K562 (cell line): ENCODE measurements around the gene NOSTRIN. TPM values are rescaled to one million over a fixed set of nuclear protein-coding genes. Genes with fewer than 3 reads are reported as not detected.

Experiments used
- ATAC-seq: fragments of 200-7000 bp; cut with Tn5 transposase; 3 replicates; pipeline ENCODE4 v1.9.1; 2020; ENCODE audit warnings: moderate library complexity
- BruUV-seq: library from RNA; stranded (reverse); fragments of 400-500 nt; replicated peaks from 2 replicates; lab custom pipeline; 2021; lab: Mats Ljungman, UMichigan
- CTCF ChIA-PET: fragments of 300-600 bp; formaldehyde crosslinking; extraction: SDS; loops from one replicate; lab custom pipeline; 2021; ENCODE audit warnings: low intra/inter-chr PET ratio; lab: Yijun Ruan, JAX
- POLR2A ChIA-PET: fragments of 300-600, 350-650 bp; sonication (Branson Sonifier 250); formaldehyde crosslinking; extraction: SDS; loops from one replicate; lab custom pipeline; 2021; ENCODE audit warnings: antibody characterized with exemption, inconsistent platforms; lab: Yijun Ruan, JAX
- DNase-seq, 4 experiments: peaks; one replicate each; pipeline versions ENCODE4 v3.0.0 to v3.0.0-alpha.2; 2011 to 2018; ENCODE audit warnings: low spot score in 3 of 4, mixed read lengths in 3 of 4; ENCODE audit errors: extremely low read depth in 1 of 4
- FAIRE-seq: peaks from 2 replicates; lab custom pipeline; 2011; peaks lifted over from hg19 to GRCh38; lab: Jason Lieb, UNC
- H2AFZ ChIP-seq: 2 replicates; pipeline ENCODE4 v1.6.0; 2011; ENCODE audit warnings: low read depth, low read length, control low read depth, inconsistent platforms
- H3K27ac ChIP-seq: fragments of 200-600 bp; 3 replicates; pipeline ENCODE4 v1.8.0; 2011; ENCODE audit warnings: low read depth, mild to moderate bottlenecking, control low read depth, inconsistent platforms, low read length, moderate library complexity, mixed read lengths; ENCODE audit errors: extremely low read depth
- H3K27me3 ChIP-seq, 2 experiments: fragments of 300-600 bp in 1 of 2; 2 replicates in 1 of 2; 3 replicates in 1 of 2; pipeline versions ENCODE4 v1.6.0 to v1.8.0; 2011; ENCODE audit warnings: inconsistent platforms in 2 of 2, low read length in 2 of 2, mild to moderate bottlenecking in 1 of 2, mixed read lengths in 1 of 2, moderate library complexity in 1 of 2; ENCODE audit not compliant: control insufficient read depth in 2 of 2, insufficient read depth in 2 of 2
- H3K36me3 ChIP-seq: fragments of 300-600 bp; 3 replicates; pipeline ENCODE4 v1.8.0; 2011; ENCODE audit warnings: mild to moderate bottlenecking, low read length, inconsistent platforms; ENCODE audit not compliant: control insufficient read depth, insufficient read depth
- H3K4me1 ChIP-seq, 2 experiments: fragments of 200-600 bp in 1 of 2; replicated peaks in 1 of 2; 2 replicates in 1 of 2; 3 replicates in 1 of 2; pipeline versions ENCODE4 v1.5.1 to v1.8.0; 2011; ENCODE audit warnings: inconsistent platforms in 2 of 2, low read length in 2 of 2, mild to moderate bottlenecking in 1 of 2, mixed read lengths in 1 of 2, moderate library complexity in 1 of 2; ENCODE audit not compliant: control insufficient read depth in 2 of 2, insufficient read depth in 2 of 2
- H3K4me2 ChIP-seq: 2 replicates; pipeline ENCODE4 v1.6.1; 2011; ENCODE audit warnings: low read length, control low read depth, inconsistent platforms, mixed read lengths; ENCODE audit not compliant: insufficient read depth
- H3K4me3 ChIP-seq: fragments of 200-600 bp; sonication (generic), shearing (Covaris generic); 2 replicates; pipeline ENCODE4 v1.5.1; 2016; ENCODE audit warnings: control low read depth, inconsistent platforms
- H3K79me2 ChIP-seq: fragments of 200-600 bp; 3 replicates; pipeline ENCODE4 v1.8.0; 2011; ENCODE audit warnings: low read length, inconsistent platforms; ENCODE audit not compliant: control insufficient read depth, insufficient read depth
- H3K9ac ChIP-seq, 2 experiments: 2 replicates each; pipeline versions ENCODE4 v1.6.0 to v1.6.1; 2011; ENCODE audit warnings: low read depth in 2 of 2, low read length in 2 of 2, control low read depth in 1 of 2, inconsistent platforms in 1 of 2, mild to moderate bottlenecking in 1 of 2, mixed read lengths in 1 of 2; ENCODE audit not compliant: insufficient read depth in 1 of 2
- H3K9me1 ChIP-seq: one replicate; pipeline ENCODE4 v1.6.0; 2011; ENCODE audit warnings: inconsistent platforms, mild to moderate bottlenecking, low read length, moderate library complexity; ENCODE audit not compliant: control insufficient read depth, insufficient read depth
- H3K9me3 ChIP-seq: replicated peaks from 2 replicates; pipeline ENCODE4 v1.5.1; 2011; ENCODE audit warnings: low read depth, low read length, inconsistent platforms; ENCODE audit not compliant: control insufficient read depth, insufficient read depth
- H4K20me1 ChIP-seq: replicated peaks from 2 replicates; pipeline ENCODE4 v1.6.1; 2011; ENCODE audit warnings: low read length, inconsistent platforms, mixed read lengths; ENCODE audit not compliant: control insufficient read depth, insufficient read depth
- ATF1 ChIP-seq, 2 experiments: fragments of 450-650 bp in 1 of 2; IDR thresholded peaks; 2 replicates each; pipeline ENCODE4 v1.6.1; 2016; ENCODE audit warnings: missing compliant biosample characterization in 1 of 2, missing genetic modification characterization in 1 of 2
- BRD4 ChIP-seq: fragments of 200-600 bp; sonication (generic); IDR thresholded peaks from 2 replicates; pipeline ENCODE4 v1.6.1; 2017; ENCODE audit warnings: inconsistent platforms
- C11orf30 ChIP-seq: fragments of 450-650 bp; IDR thresholded peaks from 2 replicates; pipeline ENCODE4 v1.6.1; 2016; ENCODE audit warnings: low read depth, mild to moderate bottlenecking
- CBFA2T3 ChIP-seq: fragments of 450-650 bp; IDR thresholded peaks from 2 replicates; pipeline ENCODE4 v1.6.1; 2017
- CCNT2 ChIP-seq: IDR thresholded peaks from 2 replicates; pipeline ENCODE4 v1.6.1; 2011; ENCODE audit warnings: borderline replicate concordance, low read depth, mild to moderate bottlenecking, moderate library complexity, mixed read lengths, low read length; ENCODE audit not compliant: insufficient read length; ENCODE audit errors: extremely low read depth
- FOSL1 ChIP-seq: fragments of 200-800 bp; sonication (Bioruptor generic); conservative IDR thresholded peaks from 2 replicates; pipeline ENCODE4 v1.6.1; 2016; ENCODE audit warnings: missing genetic modification characterization, missing compliant biosample characterization
- FOXA1 ChIP-seq: fragments of 450-650 bp; IDR thresholded peaks from 2 replicates; pipeline ENCODE4 v1.6.1; 2016; ENCODE audit warnings: mild to moderate bottlenecking, borderline replicate concordance
- GTF2A2 ChIP-seq: IDR thresholded peaks from 2 replicates; pipeline ENCODE4 v1.6.1; 2016; ENCODE audit warnings: mild to moderate bottlenecking, missing genetic modification characterization, missing compliant biosample characterization
- GTF2F1 ChIP-seq: IDR thresholded peaks from 2 replicates; pipeline ENCODE4 v1.6.1; 2011; ENCODE audit warnings: low read depth, low read length, improper control_type of control experiment
- HDAC1 ChIP-seq, 2 experiments: fragments of 450-650 bp; IDR thresholded peaks; 2 replicates each; pipeline ENCODE4 v1.6.1; 2016 to 2017; ENCODE audit warnings: inconsistent platforms in 1 of 2, mild to moderate bottlenecking in 1 of 2, moderate library complexity in 1 of 2
- HDAC2 ChIP-seq: fragments of 450-650 bp; IDR thresholded peaks from 2 replicates; pipeline ENCODE4 v1.6.1; 2016; ENCODE audit warnings: mild to moderate bottlenecking
- L3MBTL2 ChIP-seq: fragments of 450-650 bp; IDR thresholded peaks from 2 replicates; pipeline ENCODE4 v1.6.1; 2016; ENCODE audit warnings: mild to moderate bottlenecking, moderate library complexity
- MAFF ChIP-seq: IDR thresholded peaks from 2 replicates; pipeline ENCODE4 v1.6.1; 2012; ENCODE audit warnings: low read length, improper control_type of control experiment
- MAFG ChIP-seq: fragments of 450-650 bp; conservative IDR thresholded peaks from 2 replicates; pipeline ENCODE4 v1.6.1; 2016; ENCODE audit warnings: missing genetic modification characterization, missing compliant biosample characterization
- MIER1 ChIP-seq: fragments of 450-650 bp; IDR thresholded peaks from 2 replicates; pipeline ENCODE4 v1.6.1; 2016; ENCODE audit warnings: antibody characterized with exemption, mild to moderate bottlenecking, low read depth
- STAT5B ChIP-seq: fragments of 250-450 bp; sonication (Bioruptor Pico); IDR thresholded peaks from 2 replicates; pipeline ENCODE4 v1.8.0; 2021; ENCODE audit warnings: mild to moderate bottlenecking, inconsistent platforms
- TCF7L2 ChIP-seq: fragments of 150-350 bp; IDR thresholded peaks from 2 replicates; pipeline ENCODE4 v1.6.1; 2016; ENCODE audit warnings: low read depth, mild to moderate bottlenecking, low read length, moderate library complexity
- ZBTB7A ChIP-seq: IDR thresholded peaks from 2 replicates; pipeline ENCODE4 v1.6.1; 2011; ENCODE audit warnings: low read depth, mild to moderate bottlenecking, low read length, moderate library complexity, borderline replicate concordance; ENCODE audit not compliant: control insufficient read depth
- ZNF140 ChIP-seq: fragments of 250-450 bp; sonication (Bioruptor Pico); IDR thresholded peaks from 2 replicates; pipeline ENCODE4 v1.8.0; 2021; ENCODE audit warnings: moderate library complexity, mild to moderate bottlenecking, inconsistent platforms
- ZNF316 ChIP-seq: fragments of 450-650 bp; IDR thresholded peaks from 2 replicates; pipeline ENCODE4 v1.6.1; 2016
- WGBS: fragments of 100-300 bp; shearing (Covaris generic); methylation state at CpG from one replicate; pipeline ENCODE4 v1.1.6; 2016; ENCODE audit warnings: low coverage, mixed read lengths; ENCODE audit not compliant: insufficient coverage; ENCODE audit errors: missing lambda C conversion rate; 5-methylcytosine and 5-hydroxymethylcytosine counted together
- in situ Hi-C: fragments of 300-500 bp; cut with MboI; formaldehyde crosslinking; loops from 4 replicates; pipeline ENCODE4 v1.15.0; 2018; ENCODE audit warnings: inconsistent platforms, mixed read lengths
- intact Hi-C: fragments of 100-400 bp; cut with micrococcal nuclease; formaldehyde crosslinking; loops from 2 replicates; pipeline ENCODE4 v1.14.2; 2022
- polyA plus RNA-seq, 8 experiments: library from polyadenylated mRNA; depleted of rRNA in 4 of 8; stranded (reverse) in 5 of 8; unstranded in 3 of 8; fragments of >200 nt; fragmentation: Nextera tagmentation in 2 of 8; fragmentation: Illumina TruSeq in 1 of 8; extraction: Ambion mirVana in 2 of 8; extraction: Trizol in 1 of 8; gene quantifications; 2 replicates each; pipeline versions ENCODE4 v1.2.1 to v1.2.3, GENCODE V29; 2011 to 2014; ENCODE audit warnings: inconsistent platforms in 1 of 8, missing spikeins in 1 of 8
- total RNA-seq, 7 experiments: library from RNA; depleted of rRNA in 6 of 7; stranded (reverse); fragments of >200 nt in 6 of 7; fragmentation: Illumina TruSeq in 2 of 7; extraction: Trizol in 2 of 7; gene quantifications; 2 replicates each; pipeline versions ENCODE4 v1.2.1 to v1.2.3, GENCODE V29; 2011 to 2021; ENCODE audit warnings: low replicate concordance in 1 of 7

Gene NOSTRIN
- total and polyA plus RNA-seq, 9 of the 15 experiments (the other 6 are each of a cell fraction or from before 2014, with no cell fraction given) = 26.7 to 82.9 (median 56.3) TPM

DNA sequence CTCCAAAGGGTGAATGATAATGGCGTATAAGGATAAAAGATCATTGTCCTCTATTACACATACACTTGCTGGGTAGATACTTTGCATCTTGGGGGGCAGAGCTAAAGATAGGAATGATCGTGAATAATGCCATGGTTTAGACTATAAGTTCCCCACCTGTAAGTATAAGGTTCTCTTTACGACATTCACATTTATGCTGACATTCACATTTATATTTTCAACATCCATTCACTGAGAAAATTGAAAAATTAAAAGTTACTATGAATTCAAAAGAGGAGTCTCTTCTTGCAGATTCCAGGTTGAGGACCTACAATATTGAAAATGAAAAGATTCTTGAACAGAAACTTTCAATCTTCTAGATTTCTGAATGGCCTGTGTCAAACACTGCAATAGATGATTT, 89.9 kb downstream of the NOSTRIN start:
- H3K9me3 ChIP-seq = no peaks in the 10 kb centered on the region
- WGBS = 50% methylated on average over 3 of the region's 3 CpGs
- H3K27ac ChIP-seq = no peak overlapping the region
- H3K4me1 ChIP-seq = peaks cover 0 to 9% of the 10 kb centered on the region in 2 experiments; a peak in 2 of 5 replicates
- H4K20me1 ChIP-seq = no peaks in the 10 kb centered on the region
- no peak overlapping the region for H3K4me3 ChIP-seq
- no peak overlapping the region for H2AFZ ChIP-seq
- TF ChIP-seq C11orf30 (peak; percentile 67), ZNF316 (peak; percentile 85), L3MBTL2 (no peak), GTF2F1 (no peak), BRD4 (no peak), MAFG (tag) (0 out of 2 replicates have a peak, but pooled peaks have one; percentile 31), MAFF (peak; percentile 40; the same call in 1 of the 2 replicates)
- no peak overlapping the region for H3K9ac ChIP-seq
- no peaks in the 10 kb centered on the region for H3K27me3 ChIP-seq
- peaks cover 21% of the 10 kb centered on the region for H3K79me2 ChIP-seq
- CTCF ChIA-PET = no interaction called here
- BruUV-seq = no TSS peak
- DNase-seq (no peak), ATAC-seq (no peak), FAIRE-seq (no peak)
- POLR2A ChIA-PET = interaction anchor here (0.6 to 1.3 kb wide), 2 partner anchors 9 to 247 kb away, joined by 3 read pairs; no protein-coding TSS in a partner anchor
- H3K9me1 ChIP-seq = no peaks in the 10 kb centered on the region
- intact Hi-C loops = no loop called here
- H3K4me2 ChIP-seq = no peak overlapping the region
- H3K36me3 ChIP-seq = peaks cover 12% of the 10 kb centered on the region; the same call in 2 of the 3 replicates
- in situ Hi-C loops = no loop called here

DNA sequence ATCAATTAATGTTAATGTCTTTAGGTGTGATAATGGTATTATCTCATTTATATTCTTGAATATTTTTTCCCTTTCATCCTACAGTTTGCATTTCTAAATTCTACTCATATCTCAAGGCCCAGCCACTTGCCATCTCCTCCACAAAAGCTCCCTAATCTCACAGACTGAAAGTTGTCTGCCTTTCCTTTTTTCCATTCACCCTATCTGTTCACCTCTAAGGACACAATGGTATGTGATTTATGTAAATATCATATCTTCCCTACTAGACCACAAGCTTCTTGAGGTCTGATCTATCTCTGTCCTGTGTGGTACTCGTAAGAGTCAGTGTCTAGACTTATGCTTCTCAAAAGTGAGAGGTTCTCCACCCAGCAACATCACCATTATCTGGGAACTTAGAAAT, 91.7 kb downstream of the NOSTRIN start:
- ATAC-seq = no peak
- DNase-seq = peak in 1 of 4 experiments; percentile 24
- in situ Hi-C loops (no loop called here), intact Hi-C loops (no loop called here)
- ChIA-PET POLR2A (interaction anchor here (1.0 kb wide), 1 partner anchor 11 kb away, joined by 4 read pairs; no protein-coding TSS in a partner anchor), CTCF (no interaction called here)
- WGBS = 7% methylated on average over 1 of the region's 1 CpG
- peaks cover 12% of the 10 kb centered on the region for H3K79me2 ChIP-seq
- H3K27ac ChIP-seq = no peak overlapping the region
- H2AFZ ChIP-seq = no peak overlapping the region
- H3K9me1 ChIP-seq = no peaks in the 10 kb centered on the region
- no peaks in the 10 kb centered on the region for H3K36me3 ChIP-seq
- no peak for FAIRE-seq
- BruUV-seq = no TSS peak
- H3K9ac ChIP-seq = no peak overlapping the region
- H3K4me3 ChIP-seq = no peak overlapping the region
- no peaks in the 10 kb centered on the region for H3K27me3 ChIP-seq
- H3K4me2 ChIP-seq = no peak overlapping the region
- H4K20me1 ChIP-seq = no peaks in the 10 kb centered on the region
- no peaks in the 10 kb centered on the region for H3K9me3 ChIP-seq
- H3K4me1 ChIP-seq = peaks cover 0 to 9% of the 10 kb centered on the region in 2 experiments; a peak in 2 of 5 replicates
- TF ChIP-seq CCNT2 (no peak), MIER1 (no peak), TCF7L2 (no peak), STAT5B (CRISPR knock-in tag) (no peak), FOXA1 (no peak), ATF1 (CRISPR knock-in tag; IDR thresholded peaks at IDR 0.05) (no peak), ATF1 (tag; IDR thresholded peaks at IDR 0.05) (no peak), ZBTB7A (no peak), HDAC2 (peak; percentile 64), ZNF140 (CRISPR knock-in tag) (no peak), FOSL1 (tag) (no peak), HDAC1 (IDR thresholded peaks at IDR 0.05) (peak in 1 of 2 experiments; percentile 32; a peak in 1 of 4 replicates), CBFA2T3 (peak; percentile 72), GTF2A2 (tag) (no peak)
